ENCODE data around the gene USH1C. TPM values are rescaled to one million over a fixed set of nuclear protein-coding genes. Genes with fewer than 3 reads are reported as not detected.
A peak's percentile ranks its signal among the peaks of the same experiment; 100 is the strongest.

The USH1C gene
- not detected for total RNA-seq

GRCh38 chr11:17544181-17544622 lies at the start of gene USH1C:
TSS of gene USH1C (minus strand) at chr11:17544416. CDS start at chr11:17544307, 109 bp downstream.
- H3K9me3 Mint-ChIP-seq, result no peaks in the 10 kb centered on the region
- peak; percentile 24 for DNase-seq
- peaks cover 41% of the 10 kb centered on the region for H3K27me3 Mint-ChIP-seq
- H3K27ac Mint-ChIP-seq, result no peak within 1 kb of the TSS
- H3K4me1 Mint-ChIP-seq, result peaks cover 2% of the 10 kb centered on the region
- H3K36me3 Mint-ChIP-seq (ENCODE audit: low read depth), result no peaks in the 10 kb centered on the region
- ChIA-PET CTCF (interaction anchor here (1.8 kb wide), 1 partner anchor 16 kb away, joined by 5 read pairs; no protein-coding TSS in a partner anchor), POLR2A (interaction anchor here (0.5 kb wide), 1 partner anchor 323 kb away, joined by 3 read pairs; no protein-coding TSS in a partner anchor)
- no peak within 1 kb of the TSS for H3K4me3 Mint-ChIP-seq

GRCh38 chr11:17593466-17594245 lies 49.4 kb upstream of the USH1C start:
- H3K27me3 Mint-ChIP-seq, result no peaks in the 10 kb centered on the region
- CTCF ChIA-PET, result no interaction called here
- POLR2A ChIA-PET, result no interaction called here
- H3K4me1 Mint-ChIP-seq, result no peaks in the 10 kb centered on the region
- no peak for DNase-seq
- no peaks in the 10 kb centered on the region for H3K9me3 Mint-ChIP-seq
- H3K36me3 Mint-ChIP-seq (ENCODE audit: low read depth), result no peaks in the 10 kb centered on the region
- H3K4me3 Mint-ChIP-seq, result no peak overlapping the region
- no peak overlapping the region for H3K27ac Mint-ChIP-seq

GRCh38 chr11:17591293-17591692 lies 47.1 kb upstream of the USH1C start:
- no peak for DNase-seq
- Mint-ChIP-seq H3K36me3 (ENCODE audit: low read depth) (no peaks in the 10 kb centered on the region), H3K27ac (no peak overlapping the region), H3K9me3 (no peaks in the 10 kb centered on the region), H3K27me3 (no peaks in the 10 kb centered on the region), H3K4me1 (no peaks in the 10 kb centered on the region), H3K4me3 (no peak overlapping the region)
- POLR2A ChIA-PET, result no interaction called here
- CTCF ChIA-PET, result no interaction called here

- Mint-ChIP-seq H3K4me1 (no peaks in the 10 kb centered on the region), H3K27ac (no peak overlapping the region), H3K9me3 (no peaks in the 10 kb centered on the region), H3K4me3 (no peak overlapping the region), H3K36me3 (ENCODE audit: low read depth) (no peaks in the 10 kb centered on the region), H3K27me3 (peaks cover 7% of the 10 kb centered on the region)
- CTCF ChIA-PET, result no interaction called here
- DNase-seq, result no peak
- POLR2A ChIA-PET, result no interaction called here
Observed at GRCh38 chr11:17590463-17590862, 46.2 kb upstream of the USH1C start.

GRCh38 chr11:17588721-17589120 lies 44.5 kb upstream of the USH1C start:
- POLR2A ChIA-PET, result no interaction called here
- CTCF ChIA-PET, result interaction anchor here (0.9 kb wide), 1 partner anchor 11 kb away, joined by 3 read pairs; no protein-coding TSS in a partner anchor

GRCh38 chr11:17588166-17588565 lies 44.0 kb upstream of the USH1C start:
- Mint-ChIP-seq H3K27me3 (peaks cover 16% of the 10 kb centered on the region), H3K9me3 (no peaks in the 10 kb centered on the region), H3K4me3 (no peak overlapping the region), H3K4me1 (no peaks in the 10 kb centered on the region), H3K36me3 (ENCODE audit: low read depth) (no peaks in the 10 kb centered on the region), H3K27ac (no peak overlapping the region)
- ChIA-PET POLR2A (no interaction called here), CTCF (interaction anchor here (0.9 kb wide), 1 partner anchor 11 kb away, joined by 3 read pairs; no protein-coding TSS in a partner anchor)
- DNase-seq, result no peak

More at GRCh38 chr11:17588721-17589120, 44.5 kb upstream of the USH1C start:
- no peaks in the 10 kb centered on the region for H3K4me1 Mint-ChIP-seq
- peaks cover 13% of the 10 kb centered on the region for H3K27me3 Mint-ChIP-seq
- H3K4me3 Mint-ChIP-seq, result no peak overlapping the region
- H3K27ac Mint-ChIP-seq, result no peak overlapping the region
- no peaks in the 10 kb centered on the region for H3K36me3 Mint-ChIP-seq (ENCODE audit: low read depth)
- no peaks in the 10 kb centered on the region for H3K9me3 Mint-ChIP-seq
- no peak for DNase-seq

- Mint-ChIP-seq H3K27ac (no peak overlapping the region), H3K4me3 (no peak overlapping the region), H3K4me1 (no peaks in the 10 kb centered on the region), H3K9me3 (no peaks in the 10 kb centered on the region), H3K27me3 (peaks cover 23% of the 10 kb centered on the region), H3K36me3 (ENCODE audit: low read depth) (no peaks in the 10 kb centered on the region)
- POLR2A ChIA-PET, result no interaction called here
- no peak for DNase-seq
- CTCF ChIA-PET, result no interaction called here
Observed at GRCh38 chr11:17585911-17586695, 41.9 kb upstream of the USH1C start.

- Mint-ChIP-seq H3K36me3 (ENCODE audit: low read depth) (no peaks in the 10 kb centered on the region), H3K27me3 (peaks cover 30% of the 10 kb centered on the region), H3K9me3 (no peaks in the 10 kb centered on the region), H3K4me1 (no peaks in the 10 kb centered on the region), H3K27ac (no peak overlapping the region), H3K4me3 (no peak overlapping the region)
- POLR2A ChIA-PET, result no interaction called here
- no peak for DNase-seq
- CTCF ChIA-PET, result no interaction called here
Observed at GRCh38 chr11:17581732-17582053, 37.5 kb upstream of the USH1C start.

- H3K9me3 Mint-ChIP-seq, result no peaks in the 10 kb centered on the region
- ChIA-PET CTCF (no interaction called here), POLR2A (no interaction called here)
- H3K27me3 Mint-ChIP-seq, result peaks cover 30% of the 10 kb centered on the region
- DNase-seq, result no peak
- no peaks in the 10 kb centered on the region for H3K36me3 Mint-ChIP-seq (ENCODE audit: low read depth)
- no peak overlapping the region for H3K27ac Mint-ChIP-seq
- H3K4me3 Mint-ChIP-seq, result no peak overlapping the region
- no peaks in the 10 kb centered on the region for H3K4me1 Mint-ChIP-seq
Observed at GRCh38 chr11:17581036-17581731, 37.0 kb upstream of the USH1C start.

- ChIA-PET POLR2A (no interaction called here), CTCF (no interaction called here)
- no peaks in the 10 kb centered on the region for H3K36me3 Mint-ChIP-seq (ENCODE audit: low read depth)
- H3K27me3 Mint-ChIP-seq, result peaks cover 21% of the 10 kb centered on the region
- no peak overlapping the region for H3K4me3 Mint-ChIP-seq
- no peak overlapping the region for H3K27ac Mint-ChIP-seq
- H3K4me1 Mint-ChIP-seq, result no peaks in the 10 kb centered on the region
- no peak for DNase-seq
- no peaks in the 10 kb centered on the region for H3K9me3 Mint-ChIP-seq
Observed at GRCh38 chr11:17580271-17580670, 36.1 kb upstream of the USH1C start.

GRCh38 chr11:17579451-17579850 lies 35.2 kb upstream of the USH1C start:
- H3K4me3 Mint-ChIP-seq, result no peak overlapping the region
- peaks cover 19% of the 10 kb centered on the region for H3K27me3 Mint-ChIP-seq
- DNase-seq, result peak; percentile 9
- H3K9me3 Mint-ChIP-seq, result no peaks in the 10 kb centered on the region
- H3K36me3 Mint-ChIP-seq (ENCODE audit: low read depth), result no peaks in the 10 kb centered on the region
- POLR2A ChIA-PET, result no interaction called here
- H3K4me1 Mint-ChIP-seq, result no peaks in the 10 kb centered on the region
- H3K27ac Mint-ChIP-seq, result no peak overlapping the region
- CTCF ChIA-PET, result no interaction called here

GRCh38 chr11:17578958-17579357 lies 34.7 kb upstream of the USH1C start:
- ChIA-PET POLR2A (no interaction called here), CTCF (no interaction called here)
- H3K9me3 Mint-ChIP-seq, result no peaks in the 10 kb centered on the region
- H3K36me3 Mint-ChIP-seq (ENCODE audit: low read depth), result no peaks in the 10 kb centered on the region
- no peaks in the 10 kb centered on the region for H3K4me1 Mint-ChIP-seq
- no peak overlapping the region for H3K4me3 Mint-ChIP-seq
- H3K27me3 Mint-ChIP-seq, result peaks cover 17% of the 10 kb centered on the region
- H3K27ac Mint-ChIP-seq, result no peak overlapping the region
- DNase-seq, result no peak

GRCh38 chr11:17578296-17578695 lies 34.1 kb upstream of the USH1C start:
- H3K4me1 Mint-ChIP-seq, result no peaks in the 10 kb centered on the region
- no peak overlapping the region for H3K4me3 Mint-ChIP-seq
- no peaks in the 10 kb centered on the region for H3K36me3 Mint-ChIP-seq (ENCODE audit: low read depth)
- POLR2A ChIA-PET, result no interaction called here
- CTCF ChIA-PET, result no interaction called here
- H3K27ac Mint-ChIP-seq, result no peak overlapping the region
- DNase-seq, result no peak
- H3K9me3 Mint-ChIP-seq, result no peaks in the 10 kb centered on the region
- H3K27me3 Mint-ChIP-seq, result peaks cover 14% of the 10 kb centered on the region

Data from activated CD4-positive, alpha-beta memory T cell treated with anti-CD3 and anti-CD28 coated beads, Interleukin-2, amount 10 ng/mL, durations not matched to agents 7 days and 5 days (primary cell).